ENCODE results near the gene YRDC.

GRCh38 chr1:37778654-37779053 is 29.4 kb downstream of the YRDC start:
- TF ChIP-seq CTCF (IDR thresholded peaks at IDR 0.05) (no peak), POLR2A (IDR thresholded peaks at IDR 0.05) (no peak)

All from esophagus squamous epithelium (tissue), 4 donors.